Stimulated activated CD8-positive, alpha-beta memory T cell treated with anti-CD3 and anti-CD28 coated beads, Interleukin-4, amount 100 ng/mL, for 48 hours (primary cell): ENCODE results near the gene EVPL.
"Not testable (repeated sequence)": the region's sequence is repeated elsewhere in the genome, so short reads cannot be mapped to it uniquely, and the experiment has no call there.

Experiments
- DNase-seq: peaks from one replicate; pipeline ENCODE4 v3.0.0-alpha.2; 2020

Gene EVPL

GRCh38 chr17:76048025-76048605 lies 21.0 kb upstream of the EVPL start:
- no peak for DNase-seq

GRCh38 chr17:76046064-76046463 lies 19.0 kb upstream of the EVPL start:
- no peak for DNase-seq

- not testable (repeated sequence) for DNase-seq
These were observed 17.4 kb upstream of the EVPL start for GRCh38 chr17:76044475-76045007.

GRCh38 chr17:76042868-76043267 lies 15.8 kb upstream of the EVPL start:
- DNase-seq, result not testable (repeated sequence)

- DNase-seq, result no peak
These were observed 13.3 kb upstream of the EVPL start for GRCh38 chr17:76040376-76040775.

GRCh38 chr17:76039121-76039520 lies 12.0 kb upstream of the EVPL start:
- DNase-seq, result no peak

- no peak for DNase-seq
These were observed 10.9 kb upstream of the EVPL start for GRCh38 chr17:76038050-76038449.

GRCh38 chr17:76036497-76037261 lies 9.6 kb upstream of the EVPL start:
- no peak for DNase-seq

GRCh38 chr17:76034428-76035350 lies 7.6 kb upstream of the EVPL start:
- no peak for DNase-seq

- no peak for DNase-seq
These were observed 6.0 kb upstream of the EVPL start for GRCh38 chr17:76033139-76033538.

GRCh38 chr17:76032780-76033108 lies 5.6 kb upstream of the EVPL start:
- DNase-seq, result no peak

GRCh38 chr17:76032073-76032779 lies 5.1 kb upstream of the EVPL start:
- DNase-seq, result no peak

GRCh38 chr17:76026714-76027158 lies 370 bp downstream of the EVPL start:
- DNase-seq, result no peak

- DNase-seq, result no peak
These were observed 1.8 kb downstream of the EVPL start for GRCh38 chr17:76025294-76025693.

- no peak for DNase-seq
These were observed 2.8 kb downstream of the EVPL start for GRCh38 chr17:76024353-76024752.

- no peak for DNase-seq
These were observed 3.2 kb downstream of the EVPL start for GRCh38 chr17:76023900-76024237.

- no peak for DNase-seq
These were observed 3.9 kb downstream of the EVPL start for GRCh38 chr17:76022973-76023899.

GRCh38 chr17:76022285-76022684 lies 4.8 kb downstream of the EVPL start:
- no peak for DNase-seq

- DNase-seq, result no peak
These were observed 7.2 kb downstream of the EVPL start for GRCh38 chr17:76019833-76020467.

GRCh38 chr17:76018801-76019200 lies 8.3 kb downstream of the EVPL start:
- no peak for DNase-seq

GRCh38 chr17:76018340-76018680 lies 8.8 kb downstream of the EVPL start:
- DNase-seq, result no peak
